Ishikawa (cell line): Measurements from ENCODE around the gene HPS4.

Experiments
- EP300 ChIP-seq: IDR thresholded peaks from 2 replicates; pipeline ENCODE4 v1.6.1; 2012; ENCODE audit warnings: borderline replicate concordance
- RAD21 ChIP-seq: IDR thresholded peaks from 2 replicates; pipeline ENCODE4 v1.6.1; 2012; ENCODE audit warnings: low read depth
- TAF1 ChIP-seq: IDR thresholded peaks from 2 replicates; pipeline ENCODE4 v1.6.1; 2012; ENCODE audit warnings: low read depth, mild to moderate bottlenecking
- TCF12 ChIP-seq: IDR thresholded peaks from 2 replicates; pipeline ENCODE4 v1.6.1; 2012; ENCODE audit warnings: low read depth
- USF1 ChIP-seq: IDR thresholded peaks from 2 replicates; pipeline ENCODE4 v1.6.1; 2012
- ZBTB7A ChIP-seq: IDR thresholded peaks from 2 replicates; pipeline ENCODE4 v1.6.1; 2012; ENCODE audit warnings: low read depth

- no peak for TF ChIP-seq ZBTB7A
- TF ChIP-seq RAD21, result no peak
- TF ChIP-seq USF1, result no peak
- TF ChIP-seq EP300, result no peak
- TF ChIP-seq TAF1, result no peak
- no peak for TF ChIP-seq TCF12
Measured at GRCh38 chr22:26431261-26431995, 52.2 kb downstream of the HPS4 start.
